ENCODE data around the gene HDHD5. TPM values are rescaled to one million over a fixed set of nuclear protein-coding genes. Genes with fewer than 3 reads are reported as not detected.

HDHD5 gene
- total and polyA plus RNA-seq, 4 donors, result 13.2 to 46.1 (median 35.9) TPM

GRCh38 chr22:17114898-17115235, 44.2 kb downstream of the HDHD5 start:
- WGBS, result 88% methylated on average over 9 of the region's 9 CpGs
- TF ChIP-seq HNF4A (conservative IDR thresholded peaks at IDR 0.05) (no peak), TAF1 (conservative IDR thresholded peaks at IDR 0.05) (no peak), EGR1 (IDR thresholded peaks at IDR 0.05; ENCODE audit: low read depth in 2 of 2) (no peak)
- Histone ChIP-seq H3K9ac (ENCODE audit: low read depth in 1 of 2, low read length in 2 of 2) (no peak overlapping the region), H3K4me3 (ENCODE audit: low read depth in 1 of 3, low read length in 3 of 3) (no peak overlapping the region), H3K27me3 (ENCODE audit: control insufficient read depth in 4 of 4, insufficient read depth in 4 of 4, low read length in 3 of 4) (no peaks in the 10 kb centered on the region), H3K9me3 (ENCODE audit: control insufficient read depth in 4 of 4, low read length in 3 of 4) (no peaks in the 10 kb centered on the region), H3K4me1 (ENCODE audit: control insufficient read depth in 4 of 4, insufficient read depth in 4 of 4, low read length in 3 of 4) (peaks cover 0 to 10% (median 3%) of the 10 kb centered on the region in 4 donors), H3K27ac (ENCODE audit: low read depth in 1 of 2, low read length in 2 of 2) (no peak overlapping the region), H3K36me3 (ENCODE audit: control insufficient read depth in 4 of 4, insufficient read depth in 3 of 4, low read depth in 1 of 4, low read length in 3 of 4) (peaks cover 0 to 3% (median 0%) of the 10 kb centered on the region in 4 donors)
- no peak for DNase-seq (ENCODE audit: low spot score)

GRCh38 chr22:17114173-17114897, 44.7 kb downstream of the HDHD5 start:
- H3K9me3 ChIP-seq (ENCODE audit: control insufficient read depth in 4 of 4, low read length in 3 of 4), result no peaks in the 10 kb centered on the region
- DNase-seq (ENCODE audit: low spot score), result no peak
- H3K4me3 ChIP-seq (ENCODE audit: low read depth in 1 of 3, low read length in 3 of 3), result no peak overlapping the region
- H3K27me3 ChIP-seq (ENCODE audit: control insufficient read depth in 4 of 4, insufficient read depth in 4 of 4, low read length in 3 of 4), result no peaks in the 10 kb centered on the region
- WGBS, result 80% methylated on average over 13 of the region's 13 CpGs
- no peak overlapping the region for H3K9ac ChIP-seq (ENCODE audit: low read depth in 1 of 2, low read length in 2 of 2)
- peaks cover 0 to 6% (median 3%) of the 10 kb centered on the region in 4 donors for H3K4me1 ChIP-seq (ENCODE audit: control insufficient read depth in 4 of 4, insufficient read depth in 4 of 4, low read length in 3 of 4)
- TF ChIP-seq NR2F2 (IDR thresholded peaks at IDR 0.05) (no peak), SP1 (IDR thresholded peaks at IDR 0.05) (no peak), CTCF (IDR thresholded peaks at IDR 0.05; ENCODE audit: low read depth, low read length, missing input control) (no peak), ATF3 (IDR thresholded peaks at IDR 0.05) (no peak), TAF1 (conservative IDR thresholded peaks at IDR 0.05) (no peak), EGR1 (IDR thresholded peaks at IDR 0.05; ENCODE audit: low read depth in 2 of 2) (no peak), MAX (IDR thresholded peaks at IDR 0.05) (no peak), FOXA2 (IDR thresholded peaks at IDR 0.05) (no peak), ZBTB33 (IDR thresholded peaks at IDR 0.05) (no peak), JUND (IDR thresholded peaks at IDR 0.05) (no peak), HNF4A (conservative IDR thresholded peaks at IDR 0.05) (no peak), FOXA1 (IDR thresholded peaks at IDR 0.05) (no peak), YY1 (IDR thresholded peaks at IDR 0.05) (no peak), RAD21 (IDR thresholded peaks at IDR 0.05) (no peak), GABPA (IDR thresholded peaks at IDR 0.05 in 1 of 2, conservative IDR thresholded peaks at IDR 0.05 in 1 of 2) (no peak)
- H3K27ac ChIP-seq (ENCODE audit: low read depth in 1 of 2, low read length in 2 of 2), result no peak overlapping the region
- peaks cover 3 to 5% (median 4%) of the 10 kb centered on the region in 4 donors for H3K36me3 ChIP-seq (ENCODE audit: control insufficient read depth in 4 of 4, insufficient read depth in 3 of 4, low read depth in 1 of 4, low read length in 3 of 4)

Measured in liver (tissue), 9 donors.